GM20431 (cell line): ENCODE measurements around the gene PTPRN2.

Source experiments
- in situ Hi-C: fragments of 300-500 bp; cut with MseI, MboI; formaldehyde crosslinking; loops from one replicate; pipeline ENCODE4 v1.15.0; 2020; ENCODE audit warnings: low sequenced_read_pairs; ENCODE audit not compliant: unreplicated experiment

The PTPRN2 gene

DNA sequence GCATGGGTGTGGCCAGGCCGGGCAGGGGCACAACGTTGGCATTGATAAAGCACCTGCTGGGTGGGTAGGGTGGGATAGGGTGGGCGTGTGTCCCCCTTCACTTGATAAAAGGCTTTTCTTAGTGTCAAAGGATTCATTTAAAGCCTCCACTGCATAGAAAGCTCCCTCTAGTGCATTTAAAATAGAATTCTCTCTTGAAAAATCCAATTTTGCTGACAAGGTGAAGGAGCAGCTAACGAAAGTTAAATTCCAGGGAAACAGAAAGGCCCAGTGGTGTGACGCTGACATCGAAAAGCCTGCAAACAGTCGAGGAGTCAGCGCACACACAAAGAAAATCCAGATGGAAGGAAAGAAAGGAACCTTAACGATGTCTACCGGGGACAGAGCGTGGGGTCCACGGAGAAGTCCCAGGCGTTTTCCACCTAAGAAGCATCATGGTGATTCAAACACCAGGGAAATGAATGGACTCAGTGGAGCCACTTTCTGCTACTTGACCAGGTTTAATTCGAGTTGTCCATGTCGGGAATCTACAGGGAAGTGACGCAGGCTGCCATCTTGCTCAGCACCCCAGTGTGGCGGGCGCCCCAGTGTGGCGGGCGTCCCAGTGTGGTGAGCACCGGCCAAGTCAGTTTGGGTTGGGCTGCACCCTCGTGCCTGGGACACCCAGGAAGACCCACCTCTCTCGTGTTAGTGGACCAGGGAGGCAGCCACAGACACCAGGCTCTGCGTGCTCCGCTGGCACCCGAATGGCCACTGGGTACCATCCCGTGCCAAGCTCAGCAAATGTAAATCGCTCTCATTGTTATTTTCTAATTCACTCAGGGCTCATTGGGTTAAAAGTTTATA is 1033.0 kb downstream of the PTPRN2 start:
- in situ Hi-C loops: no loop called here

DNA sequence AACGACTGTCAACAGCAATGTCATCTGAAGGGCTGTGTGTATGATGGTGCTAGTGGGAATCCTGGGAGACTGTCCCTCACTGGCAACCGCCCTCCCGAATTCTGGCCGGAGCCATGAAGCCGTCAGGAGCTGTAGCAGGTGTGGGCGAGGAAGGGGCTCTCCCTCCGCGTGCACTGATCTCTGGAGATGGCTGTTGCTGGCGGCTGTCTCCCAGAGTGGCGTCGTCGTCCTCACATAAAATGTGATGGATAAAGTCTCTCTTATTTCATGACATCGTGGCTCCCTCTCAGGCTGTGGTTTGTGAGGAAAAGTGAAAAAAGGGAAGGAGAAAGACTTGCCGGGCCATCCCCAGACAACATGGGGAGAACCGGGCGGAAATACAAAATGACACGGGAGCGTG is 1034.4 kb downstream of the PTPRN2 start:
- in situ Hi-C loops: no loop called here

DNA sequence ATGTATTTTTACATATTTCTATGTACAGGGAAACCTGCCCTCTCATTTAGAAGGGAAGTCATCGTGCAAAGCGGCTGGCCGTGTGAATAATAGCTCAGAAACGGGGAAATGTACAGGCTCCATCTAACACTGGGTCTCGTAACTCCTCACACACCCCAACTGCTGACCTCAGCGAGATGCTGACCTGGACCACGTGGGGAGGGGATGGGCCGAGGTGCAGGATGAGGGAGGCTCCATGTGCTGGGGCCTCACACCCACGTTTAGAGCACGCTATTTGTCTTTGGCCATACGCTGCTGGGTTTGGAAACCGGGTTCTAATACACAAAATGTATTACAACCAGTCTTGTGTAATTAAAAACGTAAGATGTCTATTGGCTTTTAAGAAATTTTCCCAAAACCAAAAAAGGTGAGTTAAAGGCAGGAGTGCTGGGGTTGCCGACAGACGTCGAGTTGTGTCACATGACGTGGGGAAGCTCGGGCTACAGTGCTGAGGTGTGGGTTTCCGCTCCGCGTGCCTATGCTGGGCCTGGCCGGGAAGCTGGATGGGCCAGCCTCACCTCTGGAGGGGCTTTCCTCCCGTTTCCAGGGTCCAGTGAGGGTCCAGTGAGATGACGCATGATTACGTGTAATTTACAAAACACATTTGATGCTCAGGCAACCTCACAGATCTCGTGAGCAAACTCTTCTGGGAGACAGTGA is 1035.2 kb downstream of the PTPRN2 start:
- in situ Hi-C loops: no loop called here

DNA sequence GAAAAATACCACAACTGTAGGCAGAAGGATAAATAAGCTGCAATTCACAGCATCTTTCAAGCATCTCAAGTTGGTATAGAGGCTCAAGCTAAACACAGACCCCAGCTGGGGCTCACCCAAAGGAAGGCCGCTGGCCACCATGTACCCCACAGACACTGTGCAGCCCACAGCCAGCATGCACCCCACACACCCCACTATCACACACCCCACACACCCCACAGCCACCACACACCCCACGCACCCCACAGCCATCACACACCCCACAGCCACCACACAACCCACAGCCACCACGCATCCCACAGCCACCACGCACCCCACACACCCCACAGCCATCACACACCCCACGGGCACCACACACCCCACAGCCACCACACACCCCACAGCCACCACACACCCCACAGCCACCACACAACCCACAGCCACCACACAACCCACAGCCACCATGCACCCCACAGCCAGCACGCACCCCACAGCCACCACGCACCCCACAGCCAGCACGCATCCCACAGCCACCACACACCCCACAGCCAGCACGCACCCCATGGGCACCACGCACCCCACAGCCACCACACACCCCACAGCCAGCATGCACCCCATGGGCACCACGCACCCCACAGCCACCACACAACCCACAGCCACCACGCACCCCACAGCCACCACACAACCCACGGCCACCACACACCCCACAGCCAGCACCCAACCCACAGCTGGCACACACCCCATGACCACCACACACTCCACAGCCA is 1036.1 kb downstream of the PTPRN2 start:
- in situ Hi-C loops: no loop called here

DNA sequence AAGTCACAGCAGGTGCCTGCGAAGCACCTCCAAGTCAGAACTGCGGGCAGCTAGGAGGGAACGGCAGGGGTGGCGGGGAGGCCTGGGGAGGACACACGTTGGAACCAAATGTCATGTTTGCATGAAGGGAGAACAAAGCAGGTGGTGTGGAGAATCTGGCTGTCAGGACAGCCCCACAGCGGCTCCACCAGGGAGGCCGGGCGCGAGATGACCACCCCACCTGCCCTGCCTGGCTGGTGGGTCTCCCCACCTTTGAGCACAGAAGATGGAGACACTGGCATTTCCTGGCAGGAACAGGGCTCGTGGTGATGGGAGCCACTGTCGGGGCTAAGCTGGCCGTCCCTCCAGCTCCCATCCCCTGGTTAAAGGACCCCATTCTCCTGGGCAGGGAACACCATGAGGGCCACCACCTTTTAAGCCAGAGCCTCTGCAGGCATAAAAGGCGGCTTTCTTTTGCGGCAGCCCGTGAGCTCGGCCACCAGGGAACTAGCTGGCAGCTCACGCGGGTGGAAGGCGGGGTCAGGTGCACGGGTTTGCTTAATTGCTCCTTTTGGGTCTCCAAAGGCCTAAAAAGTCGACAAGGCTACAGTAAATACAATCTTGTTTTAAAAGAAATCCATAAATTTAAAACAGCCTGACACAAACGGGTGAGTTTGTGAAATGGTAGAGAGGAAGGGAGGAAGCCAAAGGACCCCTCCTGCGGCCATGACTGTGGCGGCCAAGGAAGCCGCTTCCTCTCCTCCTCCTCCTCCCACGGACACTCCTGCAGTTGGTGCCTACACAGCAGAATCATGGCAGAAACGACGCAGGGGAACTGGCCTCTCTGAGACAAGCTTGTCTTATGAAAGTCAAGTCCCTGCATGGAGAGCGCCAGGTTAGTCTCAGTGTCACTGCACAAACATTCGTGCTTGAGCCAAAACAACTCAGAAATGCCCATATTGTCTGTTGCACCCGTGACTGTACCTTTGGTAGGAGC is 1037.0 kb downstream of the PTPRN2 start:
- in situ Hi-C loops: no loop called here

DNA sequence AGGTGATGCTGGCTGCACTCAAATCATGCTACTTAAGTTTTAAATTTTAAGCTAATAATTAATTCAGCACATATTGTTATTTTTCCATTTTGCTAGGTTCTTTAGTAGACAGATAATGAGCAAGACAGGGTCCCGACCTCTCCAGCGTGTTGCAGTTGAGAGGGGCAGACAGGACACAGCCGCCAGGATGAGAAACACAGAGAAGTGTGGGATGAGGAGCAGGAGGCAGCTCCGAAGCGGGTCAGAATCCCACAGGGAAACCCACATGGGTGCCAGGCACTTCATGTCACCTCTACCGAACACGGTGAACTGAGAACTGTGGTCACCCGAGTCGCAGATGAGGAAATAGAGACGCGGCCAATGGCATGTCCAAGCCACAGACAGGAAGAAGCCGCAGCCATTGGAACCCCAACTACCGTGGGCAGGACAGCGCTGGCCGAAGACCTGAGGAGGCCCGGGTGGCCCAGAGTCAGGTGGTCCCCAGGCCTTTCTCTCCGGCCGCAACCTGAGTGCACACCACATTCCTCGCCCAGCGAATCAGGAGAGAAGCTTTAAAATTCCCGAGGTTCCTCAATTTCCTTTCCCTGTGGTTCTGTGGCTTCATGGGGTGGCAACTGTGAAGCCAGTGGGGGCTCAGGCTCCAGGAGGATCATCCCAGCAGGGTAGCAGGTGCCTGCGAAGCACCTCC is 1037.9 kb downstream of the PTPRN2 start:
- in situ Hi-C loops: no loop called here

DNA sequence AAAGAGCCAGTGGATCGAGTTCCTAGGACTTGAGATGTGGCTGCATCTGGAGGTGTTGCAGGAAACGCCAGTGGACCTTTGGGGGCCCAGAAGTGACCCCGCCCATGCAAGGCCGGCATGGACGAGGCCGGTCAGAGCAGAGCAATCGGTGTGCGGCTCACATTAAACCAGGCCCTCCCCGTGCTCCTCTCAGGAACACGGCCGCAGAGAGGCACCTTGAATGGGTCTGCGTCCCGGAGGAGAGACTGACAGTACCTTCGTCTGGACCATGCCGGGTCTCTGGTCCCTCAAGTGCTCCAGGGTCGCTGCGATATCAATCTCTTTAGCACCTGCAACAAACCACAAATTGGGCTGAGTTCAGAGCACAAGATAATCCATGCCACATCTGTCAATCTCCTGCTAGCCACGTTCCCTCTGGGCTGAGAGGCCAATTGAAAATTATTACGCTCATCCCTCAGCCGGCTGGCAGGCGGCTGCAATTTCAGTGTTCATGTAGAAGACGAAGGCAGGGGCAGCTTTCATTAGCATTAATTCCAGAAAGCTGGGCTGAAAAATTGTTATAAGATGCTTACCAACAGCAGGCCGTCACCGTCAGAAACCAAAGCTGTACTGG is 1038.8 kb downstream of the PTPRN2 start:
- in situ Hi-C loops: no loop called here

DNA sequence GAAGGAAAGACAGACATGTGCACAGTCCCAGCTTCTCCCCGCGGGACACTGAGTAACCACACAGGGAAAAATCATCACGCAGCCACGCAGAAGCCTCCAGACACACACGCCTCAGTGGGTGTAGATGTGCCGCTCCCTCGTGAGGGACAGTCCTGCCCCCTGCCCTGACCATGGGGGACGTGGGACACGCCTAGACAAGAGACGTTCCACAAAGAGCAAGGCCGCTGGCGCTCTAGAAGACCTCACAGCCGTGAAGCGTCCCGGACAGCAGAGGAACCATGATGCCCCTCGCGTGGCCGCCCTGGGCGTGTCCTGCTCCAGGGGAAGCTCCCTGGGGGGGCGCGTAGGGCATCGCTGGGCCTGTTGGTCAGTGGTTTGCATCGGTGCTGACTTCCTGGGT is 1040.0 kb downstream of the PTPRN2 start:
- in situ Hi-C loops: no loop called here

DNA sequence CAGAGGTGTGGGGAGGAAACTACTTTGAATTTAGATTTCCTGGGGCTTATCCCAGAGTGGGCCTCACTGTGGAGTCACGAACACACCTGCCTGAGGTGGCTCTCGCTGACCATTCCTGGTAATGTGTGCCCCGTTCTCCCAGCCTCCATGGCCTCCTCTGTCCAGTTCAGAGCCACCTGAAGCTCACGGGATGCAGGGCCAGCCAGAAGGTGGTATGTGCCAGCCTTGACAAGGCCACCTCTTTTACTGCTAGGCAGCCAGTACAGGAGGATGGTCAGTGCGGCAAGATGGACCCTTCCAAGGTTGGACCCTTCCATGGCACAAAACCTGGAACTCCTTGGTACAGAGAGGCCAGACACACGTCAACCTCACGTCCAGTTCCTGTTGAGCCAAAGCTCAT is 1040.5 kb downstream of the PTPRN2 start:
- in situ Hi-C loops: no loop called here

DNA sequence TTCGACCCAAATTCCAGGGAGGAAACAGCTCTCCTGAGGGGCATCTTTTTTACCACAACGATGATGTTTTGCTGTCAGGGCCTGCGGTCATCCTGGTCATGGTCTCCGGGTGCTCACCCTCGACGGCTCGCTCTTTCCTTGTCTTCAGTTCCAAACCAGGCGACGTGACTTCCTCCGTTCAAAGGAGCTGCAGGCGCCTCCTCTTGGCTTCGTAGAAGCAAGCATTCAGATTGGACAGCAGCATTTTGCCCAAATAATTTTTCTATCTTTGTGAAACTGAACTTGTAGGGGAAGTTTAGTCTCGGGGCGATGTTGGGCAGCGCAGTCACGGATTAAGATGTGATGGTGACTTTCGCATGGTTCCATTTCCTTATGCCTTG is 1042.0 kb downstream of the PTPRN2 start:
- in situ Hi-C loops: no loop called here

DNA sequence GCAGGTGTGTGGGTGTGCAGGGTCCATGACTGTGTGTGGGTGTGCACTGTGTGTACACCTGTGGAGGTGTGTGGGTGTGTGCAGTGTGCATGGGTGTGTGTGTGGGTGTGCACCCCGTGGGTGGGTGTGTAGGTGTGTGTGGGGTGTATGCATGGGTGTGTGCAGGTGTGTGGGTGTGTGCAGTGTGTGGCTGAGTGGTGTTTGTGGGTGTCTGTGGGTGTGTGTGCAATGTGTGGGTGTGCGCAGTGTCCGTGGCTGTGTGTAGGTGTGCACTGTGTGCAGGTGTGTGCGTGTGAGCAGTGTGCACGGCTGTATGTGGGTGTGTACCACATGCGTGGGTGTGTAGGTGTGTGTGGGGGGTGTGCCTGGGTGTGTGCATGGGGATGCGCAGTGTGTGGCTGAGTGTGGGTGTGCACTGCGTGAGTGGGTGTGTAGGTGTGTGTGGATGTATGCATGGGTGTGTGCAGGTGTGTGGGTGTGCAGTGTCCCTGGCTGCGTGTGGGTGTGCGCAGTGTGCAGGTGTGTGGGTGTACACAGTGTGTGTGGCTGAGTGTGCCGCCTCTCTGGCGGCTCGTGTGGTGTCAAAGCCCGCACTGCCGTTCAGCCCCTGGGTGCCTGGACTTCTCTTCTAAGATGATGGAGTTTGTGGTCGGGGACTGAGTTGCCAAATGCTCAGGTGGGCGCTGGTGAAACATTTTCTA is 1042.5 kb downstream of the PTPRN2 start:
- in situ Hi-C loops: no loop called here

DNA sequence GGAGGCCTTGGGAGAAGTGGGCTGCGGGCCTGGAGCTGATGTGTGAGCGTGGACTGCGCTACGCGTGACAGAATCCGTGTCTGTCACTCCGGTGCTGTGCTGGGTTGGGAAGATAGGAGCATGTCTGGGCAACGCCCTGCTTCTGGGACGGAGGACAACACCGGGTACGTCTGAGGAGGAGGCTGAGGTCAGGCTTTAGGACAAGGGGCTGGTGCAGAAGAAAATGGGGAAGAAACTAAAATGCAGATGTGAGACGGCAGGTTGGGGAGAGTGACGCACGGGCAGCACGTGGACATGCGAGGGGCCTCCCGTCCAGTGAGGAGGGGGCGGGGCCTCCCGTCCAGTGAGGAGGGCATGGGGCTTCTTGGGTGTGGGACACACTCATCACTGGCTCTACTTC is 1043.4 kb downstream of the PTPRN2 start:
- in situ Hi-C loops: no loop called here

DNA sequence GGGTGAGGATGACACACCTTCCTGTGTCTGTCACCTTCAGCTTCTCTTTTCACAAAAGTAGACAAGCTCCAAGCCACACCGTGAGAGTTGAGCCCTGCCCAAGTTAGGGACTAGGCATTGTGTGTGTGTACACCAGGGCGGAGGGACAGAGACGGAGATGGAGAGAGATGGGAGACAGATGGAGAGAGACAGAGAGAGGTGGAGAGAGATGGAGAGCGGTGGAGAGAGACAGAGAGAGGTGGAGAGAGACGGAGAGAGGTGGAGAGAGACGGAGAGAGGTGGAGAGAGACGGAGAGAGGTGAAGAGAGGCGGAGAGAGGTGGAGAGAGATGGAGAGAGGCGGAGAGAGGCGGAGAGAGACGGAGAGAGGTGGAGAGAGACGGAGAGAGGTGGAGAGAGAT is 1043.8 kb downstream of the PTPRN2 start:
- in situ Hi-C loops: no loop called here

DNA sequence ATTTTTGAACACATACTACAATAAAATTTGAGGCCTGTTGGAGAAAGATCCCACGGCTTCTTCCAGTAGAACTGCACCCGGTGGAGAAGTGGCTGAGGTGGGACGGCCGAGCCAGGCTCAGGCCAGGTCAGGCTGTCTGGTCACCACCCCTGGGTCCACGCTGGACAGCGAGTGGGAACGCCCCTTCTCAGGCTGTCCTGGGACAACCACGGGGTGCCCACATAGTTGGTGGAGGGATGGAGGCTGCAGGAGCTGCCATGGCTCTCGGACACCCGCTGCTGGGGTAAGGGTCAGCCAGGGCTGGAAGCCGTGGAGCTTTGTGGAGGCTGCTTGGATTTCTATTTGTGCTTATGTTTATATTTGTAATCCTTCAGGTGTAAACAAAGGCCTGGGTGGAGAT is 1044.3 kb downstream of the PTPRN2 start:
- in situ Hi-C loops: no loop called here

DNA sequence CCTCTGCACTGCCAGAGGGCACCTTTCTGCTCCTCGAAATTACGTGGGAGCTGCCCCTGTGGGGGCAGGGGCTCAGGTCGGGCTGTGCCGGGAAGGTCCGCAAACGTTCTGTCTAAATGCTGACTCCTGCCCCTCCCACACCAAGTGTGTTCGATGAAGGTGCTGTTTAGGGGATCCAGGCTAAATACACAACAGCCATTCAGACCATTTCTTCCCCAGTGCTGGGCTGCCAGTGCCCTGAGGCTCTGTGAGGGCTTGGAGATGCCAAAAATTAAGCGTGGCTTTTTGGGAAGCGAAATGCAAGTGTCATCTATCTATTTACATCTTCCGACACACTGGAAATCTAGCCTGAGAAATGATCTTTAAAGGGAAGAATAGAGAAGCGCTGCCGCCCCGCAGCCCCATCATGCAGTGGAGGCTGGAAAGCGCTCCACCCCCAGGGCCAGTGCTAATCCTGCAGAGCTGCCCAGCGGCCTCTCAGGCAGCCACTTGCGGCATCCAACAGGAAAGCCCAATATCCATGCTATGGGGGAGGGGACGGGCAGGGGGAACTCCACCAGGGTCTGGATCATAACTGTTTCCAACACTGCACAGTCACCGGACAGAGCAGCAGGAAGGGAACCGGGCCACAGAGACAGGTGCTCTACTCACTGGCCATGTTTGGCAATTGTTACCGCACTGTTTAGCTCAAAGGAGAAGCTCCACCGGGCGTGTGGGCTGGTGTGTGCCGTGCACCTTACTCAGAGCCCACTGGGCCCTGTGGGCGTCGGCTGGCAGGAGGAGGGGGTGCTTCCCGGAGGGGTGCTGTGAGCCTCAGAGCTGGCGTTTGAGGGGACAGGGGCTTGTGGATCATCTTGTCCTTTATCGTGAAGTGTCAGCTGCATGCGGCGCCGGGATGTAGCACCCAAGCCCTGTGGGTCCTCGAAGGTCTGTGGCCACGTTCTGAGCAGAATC is 1045.3 kb downstream of the PTPRN2 start:
- in situ Hi-C loops: no loop called here

DNA sequence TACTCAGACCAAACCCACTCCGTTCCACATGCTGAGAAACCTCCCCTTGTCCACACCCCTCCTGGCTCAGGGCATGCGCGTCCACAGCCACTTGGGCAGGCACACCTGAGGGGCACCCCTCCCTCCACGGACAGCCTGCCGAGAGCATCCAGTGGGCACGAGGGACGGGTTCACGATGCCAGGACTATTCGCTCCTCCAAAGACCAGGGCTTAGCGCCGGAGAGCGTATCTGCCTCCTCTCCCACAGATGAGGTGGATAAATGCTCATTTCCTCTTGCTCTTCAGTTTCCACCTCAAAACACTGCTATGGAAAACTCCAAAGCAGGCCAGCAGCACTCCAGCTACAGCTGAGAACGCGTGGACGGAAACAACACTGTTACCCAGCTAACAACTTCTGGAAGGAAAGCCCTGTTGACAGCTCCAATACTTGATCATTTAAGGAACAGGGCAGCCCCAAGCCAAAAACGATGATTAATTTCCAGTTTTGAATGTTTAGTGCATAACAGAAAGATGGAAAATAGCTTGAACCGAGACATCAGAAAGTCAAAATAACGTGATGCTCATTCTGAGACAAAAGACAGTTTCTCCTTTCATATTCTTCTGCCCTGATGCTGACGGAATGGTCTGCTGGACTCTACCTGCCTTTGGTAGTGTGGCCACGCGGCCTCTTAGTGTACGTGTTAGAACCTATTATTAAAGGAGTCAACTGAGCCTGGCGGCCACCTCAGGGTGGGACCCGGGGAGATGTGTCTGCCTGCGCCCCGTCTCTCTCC is 1046.1 kb downstream of the PTPRN2 start:
- in situ Hi-C loops: no loop called here
